Islet precursor cell (in vitro differentiated cells): ENCODE measurements around the gene GNE.

Source experiments
- DNase-seq: peaks from one replicate; pipeline ENCODE4 v3.0.0-alpha.2; 2018

GNE gene

DNA sequence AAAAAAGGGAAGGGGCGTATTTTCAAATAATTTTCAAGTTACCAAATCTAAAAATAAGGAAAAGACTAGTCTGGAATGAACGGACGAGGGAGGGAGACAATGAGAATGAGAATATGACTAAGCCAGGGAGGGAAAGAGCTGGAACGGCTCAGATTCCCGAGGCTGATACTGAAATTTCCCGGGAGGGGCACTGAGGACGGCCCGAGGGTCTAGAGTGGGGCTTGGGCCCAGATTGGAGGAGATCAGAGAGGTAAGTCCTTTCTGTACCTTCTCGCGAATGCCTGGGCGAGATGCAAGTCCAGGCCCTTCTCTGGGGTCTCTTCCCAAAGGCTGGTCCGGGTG lies 92.5 kb downstream of the GNE start:
- DNase-seq, result peak; percentile 66

DNA sequence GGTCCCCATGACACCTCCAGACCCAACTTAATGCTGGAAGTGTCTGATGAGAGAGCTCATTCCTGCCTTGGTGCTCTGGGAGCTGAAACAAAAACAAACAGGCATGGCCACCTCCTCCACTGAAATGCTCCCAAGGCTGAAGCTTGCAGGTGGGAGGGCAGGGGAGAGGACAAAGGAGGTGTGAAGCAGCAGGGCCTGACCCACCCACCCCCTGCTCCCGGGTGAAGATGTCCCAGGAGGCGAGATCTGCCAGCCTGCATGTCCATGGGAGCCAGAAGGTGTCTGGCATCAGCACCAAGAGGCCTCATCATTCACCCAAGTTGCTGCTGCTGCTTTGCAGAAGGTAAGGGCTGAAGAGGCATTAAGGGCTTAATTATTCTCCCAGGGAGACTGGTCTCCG lies 93.3 kb downstream of the GNE start:
- DNase-seq, result no peak
